VCaP (cell line): Measurements from ENCODE around the gene LHX5.

Experiments
- H3K27ac ChIP-seq: fragments of 450-650 bp; 2 replicates; pipeline ENCODE4 v1.5.1; 2017
- TF ChIP-seq, protein P1 (sequence below): fragments of 450-650 bp; conservative IDR thresholded peaks from 2 replicates; pipeline ENCODE4 v1.5.1; 2017; ENCODE audit warnings: mild to moderate bottlenecking, moderate library complexity

Gene LHX5

DNA sequence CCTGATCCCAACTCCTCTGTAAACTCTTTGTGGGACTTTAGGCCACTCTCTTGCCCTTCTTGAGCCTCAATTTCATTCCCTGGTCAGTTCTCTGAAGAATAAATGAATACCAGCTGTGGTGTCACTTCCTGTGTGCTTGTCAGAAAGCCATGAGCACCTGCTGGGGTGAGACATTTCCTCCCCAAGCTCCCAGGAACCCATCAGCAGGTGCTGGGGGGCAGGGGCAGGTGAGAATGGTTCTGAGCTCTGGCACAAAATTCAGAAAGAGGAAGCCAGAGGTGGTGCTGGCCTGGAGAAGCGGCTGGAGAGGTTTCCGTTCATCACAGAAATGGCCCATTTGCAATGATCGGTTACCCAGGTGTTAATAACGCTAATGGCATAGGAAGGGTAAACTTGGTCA is 14.9 kb downstream of the LHX5 start:
- TF ChIP-seq, protein P1, sequence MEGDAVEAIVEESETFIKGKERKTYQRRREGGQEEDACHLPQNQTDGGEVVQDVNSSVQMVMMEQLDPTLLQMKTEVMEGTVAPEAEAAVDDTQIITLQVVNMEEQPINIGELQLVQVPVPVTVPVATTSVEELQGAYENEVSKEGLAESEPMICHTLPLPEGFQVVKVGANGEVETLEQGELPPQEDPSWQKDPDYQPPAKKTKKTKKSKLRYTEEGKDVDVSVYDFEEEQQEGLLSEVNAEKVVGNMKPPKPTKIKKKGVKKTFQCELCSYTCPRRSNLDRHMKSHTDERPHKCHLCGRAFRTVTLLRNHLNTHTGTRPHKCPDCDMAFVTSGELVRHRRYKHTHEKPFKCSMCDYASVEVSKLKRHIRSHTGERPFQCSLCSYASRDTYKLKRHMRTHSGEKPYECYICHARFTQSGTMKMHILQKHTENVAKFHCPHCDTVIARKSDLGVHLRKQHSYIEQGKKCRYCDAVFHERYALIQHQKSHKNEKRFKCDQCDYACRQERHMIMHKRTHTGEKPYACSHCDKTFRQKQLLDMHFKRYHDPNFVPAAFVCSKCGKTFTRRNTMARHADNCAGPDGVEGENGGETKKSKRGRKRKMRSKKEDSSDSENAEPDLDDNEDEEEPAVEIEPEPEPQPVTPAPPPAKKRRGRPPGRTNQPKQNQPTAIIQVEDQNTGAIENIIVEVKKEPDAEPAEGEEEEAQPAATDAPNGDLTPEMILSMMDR = no peak
- H3K27ac ChIP-seq = no peak overlapping the region

DNA sequence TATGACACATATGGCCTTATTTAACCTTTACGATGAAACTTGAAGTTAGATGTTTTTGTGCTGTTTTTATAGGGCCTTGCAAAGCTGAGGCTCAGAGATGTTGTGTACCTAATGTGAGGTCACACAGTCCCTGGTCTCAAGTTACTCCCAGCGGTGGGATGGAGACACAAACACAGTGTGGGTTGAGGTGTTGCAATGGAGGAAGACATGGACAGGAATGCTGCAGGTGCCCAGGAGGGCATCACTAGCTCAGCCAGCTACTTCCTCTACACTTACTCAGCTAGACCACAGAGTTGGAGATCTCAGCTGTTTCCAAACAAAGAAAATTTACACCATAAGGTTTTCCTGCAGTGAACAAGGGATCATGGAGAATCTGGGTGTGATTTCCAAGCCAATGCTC is 15.5 kb downstream of the LHX5 start:
- no peak overlapping the region for H3K27ac ChIP-seq
- TF ChIP-seq, protein P1 = no peak

DNA sequence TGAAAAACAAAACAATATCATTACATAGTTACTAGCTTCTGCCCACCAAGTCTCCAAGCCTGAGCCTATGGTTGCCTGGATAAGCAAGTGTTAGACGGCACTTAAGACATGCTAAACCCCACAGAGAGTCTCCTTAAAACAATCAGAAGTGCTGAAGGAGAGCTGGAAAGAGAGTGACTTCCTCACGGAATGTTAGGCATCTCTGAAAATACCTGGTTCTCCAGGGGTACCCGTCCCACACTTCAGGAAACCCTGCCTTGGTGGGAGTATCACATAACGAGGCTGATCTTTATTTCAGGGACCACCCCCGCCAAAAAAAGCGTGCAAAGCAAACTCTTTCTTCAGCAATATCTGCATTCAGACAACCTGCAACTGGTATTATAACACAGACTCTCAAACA is 18.3 kb downstream of the LHX5 start:
- TF ChIP-seq, protein P1 = no peak
- no peak overlapping the region for H3K27ac ChIP-seq

DNA sequence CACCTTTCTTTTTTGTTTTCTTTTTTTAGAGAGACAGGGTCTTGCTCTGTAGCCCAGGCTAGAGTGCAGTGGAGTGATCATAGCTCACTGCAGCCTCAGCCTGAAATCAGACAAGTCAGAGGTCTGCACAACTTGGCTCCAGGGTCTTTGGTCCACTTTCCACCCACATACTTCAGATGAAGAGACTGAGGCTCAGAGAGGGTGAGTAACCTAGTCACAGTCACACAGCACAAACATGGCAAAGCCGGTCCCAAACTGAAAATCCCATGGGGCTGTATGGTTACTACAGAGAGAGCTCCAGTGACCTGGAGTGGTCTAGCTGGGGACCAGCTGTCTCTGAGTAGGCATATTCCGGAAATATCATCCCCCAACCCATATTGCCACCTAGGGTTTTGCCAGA is 19.2 kb downstream of the LHX5 start:
- TF ChIP-seq, protein P1 = no peak
- no peak overlapping the region for H3K27ac ChIP-seq

DNA sequence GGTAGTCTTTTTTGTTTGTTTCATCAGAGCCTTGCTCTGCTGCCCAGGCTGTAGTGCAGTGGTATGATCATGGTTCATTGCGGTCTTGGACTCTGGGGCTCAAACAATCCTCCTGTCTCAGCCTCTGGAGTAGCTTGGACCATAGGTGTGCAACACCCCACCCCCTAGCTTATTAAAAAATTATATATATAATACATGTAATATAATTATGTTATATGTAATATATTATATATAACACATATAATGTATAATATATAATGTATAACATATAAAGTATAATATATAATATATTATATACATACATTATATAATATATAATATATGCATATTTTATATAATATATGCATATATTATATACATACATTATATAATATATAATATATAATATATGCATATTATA is 21.8 kb downstream of the LHX5 start:
- no peak overlapping the region for H3K27ac ChIP-seq
- TF ChIP-seq, protein P1 = no peak

DNA sequence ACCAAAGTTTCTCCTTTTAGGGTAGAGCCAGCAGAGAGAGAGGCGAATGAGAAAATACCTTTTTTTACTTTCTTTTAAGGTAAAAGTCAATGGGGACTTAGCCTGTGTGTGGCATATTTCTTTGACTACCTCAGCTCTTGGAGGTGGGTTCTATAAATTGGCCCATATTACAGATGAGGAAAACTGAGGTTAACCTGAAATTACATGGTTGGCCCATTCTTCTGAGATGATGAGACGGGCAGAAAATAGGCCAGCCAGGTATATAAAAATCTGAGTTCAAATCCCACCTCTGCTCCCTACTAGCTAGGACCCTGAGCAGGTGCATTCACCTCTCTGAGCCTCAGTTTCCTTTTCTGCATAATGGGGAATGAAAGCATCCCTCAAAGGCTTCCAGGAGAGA is 22.4 kb downstream of the LHX5 start:
- TF ChIP-seq, protein P1 = no peak
- no peak overlapping the region for H3K27ac ChIP-seq

DNA sequence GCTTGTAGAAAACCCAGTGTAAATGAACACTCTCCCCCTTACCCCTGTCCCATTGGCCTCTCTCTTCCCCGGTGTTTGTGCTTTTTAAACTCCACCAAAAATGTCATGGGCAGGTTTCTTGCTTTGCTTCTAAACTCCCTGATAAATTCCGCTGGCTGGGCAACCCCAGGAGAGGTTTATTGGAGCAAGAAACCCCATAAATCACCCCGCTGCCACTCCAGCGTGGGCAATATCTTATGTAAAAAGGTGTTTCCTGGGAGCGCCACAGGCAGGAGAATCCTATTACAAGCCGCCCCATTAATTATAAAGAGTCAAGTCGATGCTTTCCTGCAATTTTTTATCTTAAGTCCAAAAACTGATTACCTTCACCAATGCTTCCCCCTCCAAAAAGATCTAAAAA is 22.8 kb downstream of the LHX5 start:
- no peak overlapping the region for H3K27ac ChIP-seq
- TF ChIP-seq, protein P1 = no peak
